MCF 10A (cell line): ENCODE measurements around the gene BLCAP. TPM values are rescaled to one million over a fixed set of nuclear protein-coding genes. Genes with fewer than 3 reads are reported as not detected.

ENCODE experiments used
- BruUV-seq: library from RNA; stranded (reverse); fragments of 400-500 nt; replicated peaks from 2 replicates; lab custom pipeline; 2021; lab: Mats Ljungman, UMichigan
- CTCF ChIA-PET: fragments of 300-600 bp; sonication (Branson Sonifier 250); formaldehyde crosslinking; extraction: SDS; loops from one replicate; lab custom pipeline; 2021; ENCODE audit warnings: antibody characterized with exemption, inconsistent platforms; lab: Yijun Ruan, JAX
- POLR2A ChIA-PET: fragments of 300-600, 350-650 bp; sonication (Branson Sonifier 250); formaldehyde crosslinking; extraction: SDS; loops from one replicate; lab custom pipeline; 2020; ENCODE audit warnings: antibody characterized with exemption, inconsistent platforms; lab: Yijun Ruan, JAX
- DNase-seq: peaks from one replicate; pipeline ENCODE4 v3.0.0-alpha.2; 2018; ENCODE audit not compliant: unreplicated experiment
- H3K27ac Mint-ChIP-seq: one replicate; pipeline ENCODE4 v1.8.0; 2022; ENCODE audit warnings: mild to moderate bottlenecking, low read depth, mixed read lengths; ENCODE audit not compliant: unreplicated experiment
- H3K27me3 Mint-ChIP-seq: one replicate; pipeline ENCODE4 v1.8.0; 2022; ENCODE audit warnings: mixed read lengths; ENCODE audit not compliant: insufficient read depth, unreplicated experiment
- H3K36me3 Mint-ChIP-seq: one replicate; pipeline ENCODE4 v1.8.0; 2022; ENCODE audit warnings: mild to moderate bottlenecking, moderate library complexity, mixed read lengths; ENCODE audit not compliant: insufficient read depth, unreplicated experiment
- H3K4me1 Mint-ChIP-seq: one replicate; pipeline ENCODE4 v1.8.0; 2022; ENCODE audit warnings: mixed read lengths; ENCODE audit not compliant: insufficient read depth, unreplicated experiment
- H3K4me3 Mint-ChIP-seq: one replicate; pipeline ENCODE4 v1.8.0; 2022; ENCODE audit warnings: mild to moderate bottlenecking, moderate library complexity, mixed read lengths; ENCODE audit not compliant: unreplicated experiment
- H3K9me3 Mint-ChIP-seq: one replicate; pipeline ENCODE4 v1.8.0; 2022; ENCODE audit warnings: mixed read lengths; ENCODE audit not compliant: unreplicated experiment
- intact Hi-C: fragments of 100-400 bp; cut with micrococcal nuclease; formaldehyde crosslinking; loops from 2 replicates; pipeline ENCODE4 v1.14.1; 2022
- total RNA-seq: library from RNA; stranded (reverse); gene quantifications from 2 replicates; pipeline ENCODE4 v1.2.3, GENCODE V29; 2022
- TF ChIP-seq, protein P1 (sequence below): fragments of 200-600 bp; IDR thresholded peaks from one replicate; pipeline ENCODE4 v1.8.0; 2022; ENCODE audit warnings: antibody characterized with exemption, mild to moderate bottlenecking; ENCODE audit not compliant: unreplicated experiment

Gene BLCAP
- total RNA-seq, 1 experiment from 2014 or later, result 105 TPM

DNA sequence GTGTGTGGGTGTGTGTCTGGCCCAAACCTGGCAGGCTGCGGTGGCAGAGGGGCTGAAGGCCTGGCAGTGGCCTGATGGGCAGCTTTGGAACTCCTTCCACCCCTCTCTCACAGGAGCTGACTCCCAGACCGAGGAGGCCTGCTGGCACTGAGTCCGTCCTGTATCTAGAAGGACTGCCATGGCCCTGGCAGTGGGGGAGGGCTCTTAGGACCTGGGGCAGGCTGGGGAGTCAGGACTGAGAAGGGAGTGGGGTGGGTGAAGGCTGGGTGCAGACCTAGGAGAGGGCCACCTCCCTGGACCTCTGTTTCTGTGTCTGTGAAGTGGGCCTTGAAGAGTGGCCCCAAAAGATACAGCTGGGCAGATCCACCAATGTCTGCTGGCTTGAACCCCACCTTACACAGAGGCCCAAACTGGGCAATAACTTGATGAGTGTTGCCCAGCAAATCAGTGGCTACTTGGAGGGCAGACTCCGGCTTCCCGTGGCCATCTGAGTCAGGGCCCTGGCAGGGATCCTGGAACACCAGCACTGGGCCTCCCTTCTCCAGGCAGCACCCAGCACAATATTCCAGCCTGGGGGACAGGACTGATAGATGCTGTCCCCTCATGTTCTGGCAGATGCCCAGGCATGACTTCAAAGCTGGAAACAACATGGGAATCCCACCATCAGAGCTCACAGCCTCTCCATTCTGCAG lies 46.7 kb upstream of the BLCAP start:
- POLR2A ChIA-PET, result interaction anchor here (0.6 kb wide), 1 partner anchor 133 kb away, joined by 3 read pairs; no protein-coding TSS in a partner anchor
- H3K9me3 Mint-ChIP-seq, result no peaks in the 10 kb centered on the region
- peaks cover 7% of the 10 kb centered on the region for H3K36me3 Mint-ChIP-seq
- H3K4me3 Mint-ChIP-seq, result no peak overlapping the region
- no TSS peak for BruUV-seq
- H3K27ac Mint-ChIP-seq, result no peak overlapping the region
- intact Hi-C loops, result no loop called here
- H3K27me3 Mint-ChIP-seq, result peaks cover 69% of the 10 kb centered on the region
- H3K4me1 Mint-ChIP-seq, result no peaks in the 10 kb centered on the region
- TF ChIP-seq, protein P1, sequence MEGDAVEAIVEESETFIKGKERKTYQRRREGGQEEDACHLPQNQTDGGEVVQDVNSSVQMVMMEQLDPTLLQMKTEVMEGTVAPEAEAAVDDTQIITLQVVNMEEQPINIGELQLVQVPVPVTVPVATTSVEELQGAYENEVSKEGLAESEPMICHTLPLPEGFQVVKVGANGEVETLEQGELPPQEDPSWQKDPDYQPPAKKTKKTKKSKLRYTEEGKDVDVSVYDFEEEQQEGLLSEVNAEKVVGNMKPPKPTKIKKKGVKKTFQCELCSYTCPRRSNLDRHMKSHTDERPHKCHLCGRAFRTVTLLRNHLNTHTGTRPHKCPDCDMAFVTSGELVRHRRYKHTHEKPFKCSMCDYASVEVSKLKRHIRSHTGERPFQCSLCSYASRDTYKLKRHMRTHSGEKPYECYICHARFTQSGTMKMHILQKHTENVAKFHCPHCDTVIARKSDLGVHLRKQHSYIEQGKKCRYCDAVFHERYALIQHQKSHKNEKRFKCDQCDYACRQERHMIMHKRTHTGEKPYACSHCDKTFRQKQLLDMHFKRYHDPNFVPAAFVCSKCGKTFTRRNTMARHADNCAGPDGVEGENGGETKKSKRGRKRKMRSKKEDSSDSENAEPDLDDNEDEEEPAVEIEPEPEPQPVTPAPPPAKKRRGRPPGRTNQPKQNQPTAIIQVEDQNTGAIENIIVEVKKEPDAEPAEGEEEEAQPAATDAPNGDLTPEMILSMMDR, result no peak
- DNase-seq, result no peak
- CTCF ChIA-PET, result interaction anchor here (0.5 to 2.0 kb wide), 6 partner anchors 10 to 649 kb away, joined by 3 to 8 read pairs (median 3); no protein-coding TSS in a partner anchor

DNA sequence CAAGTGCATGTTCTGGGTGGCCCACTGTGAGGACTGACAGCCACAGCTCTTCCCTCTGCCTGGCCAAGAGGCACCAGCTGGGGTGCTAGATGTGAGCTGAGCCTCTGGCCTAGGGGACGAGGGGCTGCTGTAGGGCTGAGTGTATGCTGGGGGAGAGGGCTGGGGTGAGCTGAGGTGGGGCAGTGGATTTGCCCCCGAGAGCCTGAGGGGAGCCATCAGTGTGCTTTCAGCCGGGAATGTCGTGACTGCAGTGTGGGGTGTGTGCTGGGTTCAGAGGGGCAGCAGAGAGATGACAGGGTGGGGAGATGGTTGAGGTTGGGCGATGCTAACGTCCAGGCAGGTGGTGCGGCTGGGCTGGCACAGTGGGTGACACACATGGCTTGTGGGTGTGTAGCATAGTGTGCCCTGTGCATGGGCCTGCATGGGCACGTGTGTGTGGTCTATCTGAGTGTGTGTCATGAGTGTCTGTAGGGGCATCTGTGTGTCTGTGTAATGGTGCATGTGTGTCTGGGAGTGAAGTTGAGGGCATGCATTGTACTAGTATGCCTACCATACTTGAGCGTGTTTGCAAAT lies 46.0 kb upstream of the BLCAP start:
- H3K4me3 Mint-ChIP-seq, result no peak overlapping the region
- BruUV-seq, result no TSS peak
- intact Hi-C loops, result no loop called here
- no peaks in the 10 kb centered on the region for H3K4me1 Mint-ChIP-seq
- ChIA-PET CTCF (interaction anchor here (0.6 to 2.0 kb wide), 5 partner anchors 9 to 649 kb away, joined by 3 to 8 read pairs (median 3); no protein-coding TSS in a partner anchor), POLR2A (interaction anchor here (0.6 kb wide), 1 partner anchor 30 kb away, joined by 3 read pairs; no protein-coding TSS in a partner anchor)
- TF ChIP-seq, protein P1, result no peak
- H3K36me3 Mint-ChIP-seq, result peaks cover 6% of the 10 kb centered on the region
- DNase-seq, result no peak
- H3K27me3 Mint-ChIP-seq, result peaks cover 69% of the 10 kb centered on the region
- H3K27ac Mint-ChIP-seq, result no peak overlapping the region
- no peaks in the 10 kb centered on the region for H3K9me3 Mint-ChIP-seq

DNA sequence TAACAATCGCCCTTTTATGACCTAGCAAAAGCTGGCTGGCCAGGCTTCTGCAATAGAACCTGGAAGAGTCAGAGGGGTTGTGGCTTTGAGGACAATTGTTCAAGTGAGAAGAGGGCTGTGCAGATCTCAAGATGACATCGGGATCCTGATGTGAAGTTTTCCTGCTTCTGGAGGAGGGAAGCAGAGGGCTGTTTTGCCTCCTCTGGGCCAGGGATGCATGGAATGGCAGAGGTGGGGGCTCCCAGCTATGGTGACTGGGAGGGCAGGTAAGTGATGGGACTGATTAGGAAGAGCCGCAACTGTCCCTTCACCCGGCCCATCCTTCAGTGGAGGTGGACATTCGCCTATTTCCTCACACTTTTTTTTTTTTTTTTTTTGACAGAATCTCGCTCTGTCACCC lies 43.4 kb upstream of the BLCAP start:
- BruUV-seq, result no TSS peak
- ChIA-PET CTCF (interaction anchor here (1.4 kb wide), 1 partner anchor 15 kb away, joined by 3 read pairs; no protein-coding TSS in a partner anchor), POLR2A (no interaction called here)
- Mint-ChIP-seq H3K4me1 (no peaks in the 10 kb centered on the region), H3K9me3 (no peaks in the 10 kb centered on the region), H3K27ac (no peak overlapping the region), H3K27me3 (peaks cover 77% of the 10 kb centered on the region), H3K36me3 (no peaks in the 10 kb centered on the region), H3K4me3 (no peak overlapping the region)
- intact Hi-C loops, result no loop called here
- TF ChIP-seq, protein P1, result no peak
- no peak for DNase-seq

DNA sequence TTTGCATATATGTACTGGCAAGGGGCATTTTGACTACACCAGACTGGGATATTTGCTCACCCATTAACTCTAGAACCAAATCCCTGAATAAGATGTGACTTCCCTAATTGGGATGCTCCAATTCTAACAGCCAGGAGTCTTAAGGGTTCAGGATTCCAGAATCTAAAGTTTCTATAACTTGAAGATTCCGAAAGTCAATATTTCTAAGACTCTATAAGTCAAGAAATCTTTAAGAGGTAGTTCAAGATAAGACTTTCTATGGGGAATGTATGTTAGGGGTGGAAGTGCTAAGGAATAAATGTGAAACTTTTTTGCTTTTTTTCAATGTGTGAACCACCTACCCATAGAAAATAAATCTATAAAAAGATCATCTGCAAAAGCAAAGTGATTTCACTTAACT lies 42.7 kb upstream of the BLCAP start:
- Mint-ChIP-seq H3K27ac (no peak overlapping the region), H3K9me3 (no peaks in the 10 kb centered on the region), H3K27me3 (peaks cover 79% of the 10 kb centered on the region), H3K4me3 (no peak overlapping the region), H3K4me1 (no peaks in the 10 kb centered on the region), H3K36me3 (no peaks in the 10 kb centered on the region)
- CTCF ChIA-PET, result interaction anchor here (0.6 kb wide), 1 partner anchor 10 kb away, joined by 3 read pairs; no protein-coding TSS in a partner anchor
- no peak for DNase-seq
- TF ChIP-seq, protein P1, result no peak
- intact Hi-C loops, result no loop called here
- POLR2A ChIA-PET, result no interaction called here
- BruUV-seq, result no TSS peak
